Right lobe of liver (tissue), 6 donors: ENCODE data around the gene TMEM63C. TPM values are rescaled to one million over a fixed set of nuclear protein-coding genes. Genes with fewer than 3 reads are reported as not detected.

Source experiments
- ATAC-seq, 4 donors: fragments of 200-7000 bp; cut with Tn5 transposase; one replicate each; pipeline ENCODE4 v1.9.1; 2020; ENCODE audit warnings: mild to moderate bottlenecking in 4 of 4, moderate library complexity in 4 of 4
- DNase-seq, 3 donors: peaks; one replicate each; pipeline ENCODE4 v3.0.0-alpha.2; 2020
- H3K27ac ChIP-seq, 3 donors: fragments of 200-600 bp; one replicate each; pipeline ENCODE4 v1.8.0; 2022
- H3K27me3 ChIP-seq, 2 donors: fragments of 200-600 bp; one replicate each; pipeline ENCODE4 v1.8.0; 2022
- H3K36me3 ChIP-seq, 4 donors: fragments of 200-600 bp; sonication (generic) in 1 of 4; one replicate each; pipeline versions ENCODE4 v1.5.1 to v1.8.0; 2017 to 2022; ENCODE audit warnings: control low read depth in 1 of 4
- H3K4me1 ChIP-seq, 4 donors: fragments of 200-600 bp; sonication (generic) in 1 of 4; one replicate each; pipeline versions ENCODE4 v1.5.1 to v1.8.0; 2017 to 2022; ENCODE audit warnings: control low read depth in 1 of 4
- H3K4me3 ChIP-seq, 3 donors: fragments of 200-600 bp; one replicate each; pipeline ENCODE4 v1.8.0; 2022
- H3K9me3 ChIP-seq, 4 donors: fragments of 200-600 bp; sonication (generic) in 1 of 4; one replicate each; pipeline versions ENCODE4 v1.5.1 to v1.8.0; 2017 to 2022; ENCODE audit warnings: control low read depth in 1 of 4
- POLR2A ChIP-seq: fragments of 450-650 bp; IDR thresholded peaks from one replicate; pipeline ENCODE4 v1.6.1; 2017; ENCODE audit warnings: antibody characterized with exemption, mild to moderate bottlenecking
- WGBS: methylation state at CpG from one replicate; pipeline ENCODE4 v1.1.6; 2018; ENCODE audit warnings: low coverage, low lambda C conversion rate; ENCODE audit not compliant: insufficient coverage; ENCODE audit errors: missing lambda C conversion rate; 5-methylcytosine and 5-hydroxymethylcytosine counted together
- intact Hi-C, 2 donors: fragments of 100-400 bp; cut with DNase I; formaldehyde crosslinking; loops; one replicate each; pipeline versions ENCODE4 v1.11.2 to v1.14.1; 2022
- total RNA-seq, 6 experiments: library from RNA; depleted of rRNA in 2 of 6; stranded (reverse); fragments of >200 nt in 2 of 6; fragmentation: NEBNext Ultra II Directional in 3 of 6; extraction: Animal tissue kit (Norgen Biotek cat#: 25700) in 3 of 6; gene quantifications; one replicate each; pipeline versions ENCODE4 v1.1.0 to v1.2.4, GENCODE V29; 2016 to 2023
- TF ChIP-seq, protein P1 (sequence below), 4 donors: fragments of 200-600 bp in 3 of 4; fragments of 450-650 bp in 1 of 4; IDR thresholded peaks; one replicate each; pipeline versions ENCODE4 v1.5.1 to v1.8.0; 2016 to 2022; ENCODE audit warnings: antibody characterized with exemption in 4 of 4, mild to moderate bottlenecking in 2 of 4
- donor health status: DM: no; HTN: yes; CAD: no.
- donor health status: DM: no; HTN: no; CAD: no.
- donor health status: DM: no; HTN: no; CAD: no.
- donor health status: DM: no; HTN: yes; CAD: no.
- donor health status: DM: no; HTN: yes; CAD: no.

TMEM63C gene
- total RNA-seq, 6 experiments from 2014 or later, result 0.07 to 0.82 (median 0.15) TPM; not detected in 2

DNA sequence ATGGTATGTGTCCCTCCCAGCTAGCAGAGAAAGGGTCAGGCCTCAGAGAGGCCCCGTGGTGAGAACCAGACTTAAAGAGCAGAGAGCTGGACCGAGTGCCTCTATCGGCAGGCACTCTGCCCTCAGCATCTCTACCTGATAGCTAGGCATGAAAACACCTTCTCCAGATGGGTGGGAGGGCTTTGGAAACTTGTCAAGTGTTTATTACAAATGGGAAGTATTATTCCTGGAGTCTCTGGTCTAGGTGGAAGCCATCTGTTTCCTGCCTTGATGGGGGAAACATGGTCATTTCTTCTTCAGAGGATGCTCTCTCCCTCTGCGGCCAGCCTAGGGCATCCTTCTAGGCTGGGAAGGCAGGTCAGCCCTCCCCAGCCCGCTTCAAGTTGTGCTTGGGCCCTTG, 2.3 kb downstream of the TMEM63C start:
- H3K9me3 ChIP-seq, result no peaks in the 10 kb centered on the region
- ATAC-seq, result no peak
- no peak for TF ChIP-seq POLR2A
- TF ChIP-seq, protein P1, sequence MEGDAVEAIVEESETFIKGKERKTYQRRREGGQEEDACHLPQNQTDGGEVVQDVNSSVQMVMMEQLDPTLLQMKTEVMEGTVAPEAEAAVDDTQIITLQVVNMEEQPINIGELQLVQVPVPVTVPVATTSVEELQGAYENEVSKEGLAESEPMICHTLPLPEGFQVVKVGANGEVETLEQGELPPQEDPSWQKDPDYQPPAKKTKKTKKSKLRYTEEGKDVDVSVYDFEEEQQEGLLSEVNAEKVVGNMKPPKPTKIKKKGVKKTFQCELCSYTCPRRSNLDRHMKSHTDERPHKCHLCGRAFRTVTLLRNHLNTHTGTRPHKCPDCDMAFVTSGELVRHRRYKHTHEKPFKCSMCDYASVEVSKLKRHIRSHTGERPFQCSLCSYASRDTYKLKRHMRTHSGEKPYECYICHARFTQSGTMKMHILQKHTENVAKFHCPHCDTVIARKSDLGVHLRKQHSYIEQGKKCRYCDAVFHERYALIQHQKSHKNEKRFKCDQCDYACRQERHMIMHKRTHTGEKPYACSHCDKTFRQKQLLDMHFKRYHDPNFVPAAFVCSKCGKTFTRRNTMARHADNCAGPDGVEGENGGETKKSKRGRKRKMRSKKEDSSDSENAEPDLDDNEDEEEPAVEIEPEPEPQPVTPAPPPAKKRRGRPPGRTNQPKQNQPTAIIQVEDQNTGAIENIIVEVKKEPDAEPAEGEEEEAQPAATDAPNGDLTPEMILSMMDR (IDR thresholded peaks at IDR 0.05), result no peak
- intact Hi-C loops, result no loop called here
- no peaks in the 10 kb centered on the region for H3K4me1 ChIP-seq
- WGBS, result 40% methylated on average over 2 of the region's 5 CpGs
- no peaks in the 10 kb centered on the region for H3K36me3 ChIP-seq
- H3K4me3 ChIP-seq, result no peak overlapping the region
- no peak overlapping the region for H3K27ac ChIP-seq
- peaks cover 0 to 13% of the 10 kb centered on the region in 2 donors for H3K27me3 ChIP-seq
- no peak for DNase-seq

GRCh38 chr14:77184396-77185092, 2.9 kb downstream of the TMEM63C start:
- H3K4me3 ChIP-seq, result no peak overlapping the region
- DNase-seq (no peak), ATAC-seq (peak; percentile 31 to 67 (median 44))
- H3K27me3 ChIP-seq, result peaks cover 0 to 13% of the 10 kb centered on the region in 2 donors
- no peaks in the 10 kb centered on the region for H3K36me3 ChIP-seq
- intact Hi-C loops, result no loop called here
- no peaks in the 10 kb centered on the region for H3K9me3 ChIP-seq
- no peaks in the 10 kb centered on the region for H3K4me1 ChIP-seq
- TF ChIP-seq, protein P1 (IDR thresholded peaks at IDR 0.05), result no peak
- no peak for TF ChIP-seq POLR2A
- no peak overlapping the region for H3K27ac ChIP-seq
- WGBS, result 22% methylated on average over 6 of the region's 11 CpGs

GRCh38 chr14:77185093-77185465, 3.5 kb downstream of the TMEM63C start:
- Histone ChIP-seq H3K9me3 (no peaks in the 10 kb centered on the region), H3K36me3 (no peaks in the 10 kb centered on the region), H3K27me3 (peaks cover 0 to 13% of the 10 kb centered on the region in 2 donors), H3K27ac (no peak overlapping the region), H3K4me1 (no peaks in the 10 kb centered on the region), H3K4me3 (no peak overlapping the region)
- ATAC-seq (no peak), DNase-seq (no peak)
- TF ChIP-seq, protein P1 (IDR thresholded peaks at IDR 0.05), result no peak
- no peak for TF ChIP-seq POLR2A
- 67% methylated on average over 1 of the region's 2 CpGs for WGBS
- intact Hi-C loops, result no loop called here

GRCh38 chr14:77186911-77187648, 5.5 kb downstream of the TMEM63C start:
- H3K4me1 ChIP-seq, result no peaks in the 10 kb centered on the region
- H3K9me3 ChIP-seq, result no peaks in the 10 kb centered on the region
- no peak overlapping the region for H3K4me3 ChIP-seq
- no peaks in the 10 kb centered on the region for H3K36me3 ChIP-seq
- TF ChIP-seq, protein P1 (IDR thresholded peaks at IDR 0.05), result no peak
- TF ChIP-seq POLR2A, result no peak
- H3K27me3 ChIP-seq, result peaks cover 0 to 4% of the 10 kb centered on the region in 2 donors
- intact Hi-C loops, result no loop called here
- 36% methylated on average over 5 of the region's 15 CpGs for WGBS
- DNase-seq (no peak), ATAC-seq (peak in 1 of 4 donors; percentile 21)
- H3K27ac ChIP-seq, result no peak overlapping the region
